ENCODE results near the gene PHLDB2. TPM values are rescaled to one million over a fixed set of nuclear protein-coding genes. Genes with fewer than 3 reads are reported as not detected.

The PHLDB2 gene
- total RNA-seq, 1 donor from 2014 or later, result 59.1 TPM

DNA sequence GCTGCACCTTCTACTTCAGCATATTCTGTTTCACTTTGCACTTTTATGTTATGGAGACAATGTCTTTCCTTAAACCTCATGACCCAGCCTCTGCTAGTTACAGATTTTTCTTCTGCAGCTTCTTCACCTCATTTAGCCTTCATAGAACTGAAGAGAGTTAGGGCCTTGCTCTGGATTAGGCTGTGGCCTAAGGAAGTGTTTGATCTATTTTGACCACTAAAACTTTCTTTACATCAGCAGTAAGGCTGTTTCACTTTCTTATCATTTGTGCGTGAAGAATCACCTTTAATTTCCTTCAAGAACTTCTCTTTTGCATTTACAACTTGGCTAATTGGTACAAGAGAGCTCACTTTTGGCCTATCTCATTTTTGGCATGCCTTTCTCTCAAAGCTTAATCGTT, 40.9 kb downstream of the PHLDB2 start:
- Mint-ChIP-seq H3K9me3 (ENCODE audit: low read depth) (peaks cover 14% of the 10 kb centered on the region), H3K4me3 (ENCODE audit: low read depth) (no peak overlapping the region), H3K27ac (no peak overlapping the region), H3K4me1 (ENCODE audit: low read depth) (peaks cover 6% of the 10 kb centered on the region), H3K27me3 (no peaks in the 10 kb centered on the region), H3K36me3 (ENCODE audit: insufficient read depth) (peaks cover 27% of the 10 kb centered on the region)
- TF ChIP-seq, protein P1, sequence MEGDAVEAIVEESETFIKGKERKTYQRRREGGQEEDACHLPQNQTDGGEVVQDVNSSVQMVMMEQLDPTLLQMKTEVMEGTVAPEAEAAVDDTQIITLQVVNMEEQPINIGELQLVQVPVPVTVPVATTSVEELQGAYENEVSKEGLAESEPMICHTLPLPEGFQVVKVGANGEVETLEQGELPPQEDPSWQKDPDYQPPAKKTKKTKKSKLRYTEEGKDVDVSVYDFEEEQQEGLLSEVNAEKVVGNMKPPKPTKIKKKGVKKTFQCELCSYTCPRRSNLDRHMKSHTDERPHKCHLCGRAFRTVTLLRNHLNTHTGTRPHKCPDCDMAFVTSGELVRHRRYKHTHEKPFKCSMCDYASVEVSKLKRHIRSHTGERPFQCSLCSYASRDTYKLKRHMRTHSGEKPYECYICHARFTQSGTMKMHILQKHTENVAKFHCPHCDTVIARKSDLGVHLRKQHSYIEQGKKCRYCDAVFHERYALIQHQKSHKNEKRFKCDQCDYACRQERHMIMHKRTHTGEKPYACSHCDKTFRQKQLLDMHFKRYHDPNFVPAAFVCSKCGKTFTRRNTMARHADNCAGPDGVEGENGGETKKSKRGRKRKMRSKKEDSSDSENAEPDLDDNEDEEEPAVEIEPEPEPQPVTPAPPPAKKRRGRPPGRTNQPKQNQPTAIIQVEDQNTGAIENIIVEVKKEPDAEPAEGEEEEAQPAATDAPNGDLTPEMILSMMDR (IDR thresholded peaks at IDR 0.05; ENCODE audit: unreplicated experiment), result no peak
- no peak for DNase-seq (ENCODE audit: low spot score, unreplicated experiment)

DNA sequence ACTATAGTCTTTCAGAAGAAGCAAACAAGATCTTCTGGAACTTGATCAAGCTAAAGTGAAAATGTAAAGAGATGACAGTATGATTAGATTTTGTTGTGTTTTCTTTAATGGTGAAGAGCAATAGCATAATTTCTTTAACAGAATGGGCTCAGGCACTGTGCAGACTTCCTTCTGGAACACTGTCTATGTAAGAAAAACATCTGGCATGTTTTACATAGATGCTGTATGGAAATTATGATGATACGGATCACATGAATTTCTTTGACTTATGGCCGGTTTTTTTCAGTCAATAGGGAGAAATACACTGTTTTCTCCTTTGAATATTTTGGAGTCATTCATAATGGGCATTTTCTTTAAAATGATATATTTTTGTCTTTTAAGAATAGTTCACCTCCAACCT, 42.6 kb downstream of the PHLDB2 start:
- peak overlapping the region; percentile 35 for H3K27ac Mint-ChIP-seq
- TF ChIP-seq, protein P1 (IDR thresholded peaks at IDR 0.05; ENCODE audit: unreplicated experiment), result no peak
- H3K36me3 Mint-ChIP-seq (ENCODE audit: insufficient read depth), result peaks cover 28% of the 10 kb centered on the region
- peaks cover 11% of the 10 kb centered on the region for H3K4me1 Mint-ChIP-seq (ENCODE audit: low read depth)
- H3K9me3 Mint-ChIP-seq (ENCODE audit: low read depth), result peaks cover 14% of the 10 kb centered on the region
- no peak overlapping the region for H3K4me3 Mint-ChIP-seq (ENCODE audit: low read depth)
- H3K27me3 Mint-ChIP-seq, result no peaks in the 10 kb centered on the region
- no peak for DNase-seq (ENCODE audit: low spot score, unreplicated experiment)

DNA sequence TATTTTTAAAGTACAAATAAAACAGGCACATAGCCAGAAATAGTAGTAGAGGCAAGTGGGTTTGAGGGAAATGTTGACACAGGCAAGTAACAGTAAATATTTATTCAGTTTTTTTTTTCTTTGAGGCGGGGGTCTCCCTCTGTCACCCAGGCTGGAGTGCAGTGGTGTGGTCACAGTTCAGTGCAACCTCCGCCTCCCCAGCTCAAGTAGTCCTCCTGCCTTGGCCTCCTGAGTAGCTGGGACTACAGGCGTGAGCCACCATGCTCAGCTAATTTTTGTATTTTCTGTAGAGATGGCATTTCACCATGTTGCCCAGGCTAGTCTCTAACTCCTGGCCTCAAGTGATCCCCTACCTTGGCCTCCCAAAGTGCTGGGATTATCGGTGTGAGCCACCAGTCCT, 43.5 kb downstream of the PHLDB2 start:
- H3K36me3 Mint-ChIP-seq (ENCODE audit: insufficient read depth), result peaks cover 25% of the 10 kb centered on the region
- H3K4me3 Mint-ChIP-seq (ENCODE audit: low read depth), result no peak overlapping the region
- H3K27me3 Mint-ChIP-seq, result no peaks in the 10 kb centered on the region
- no peak overlapping the region for H3K27ac Mint-ChIP-seq
- TF ChIP-seq, protein P1 (IDR thresholded peaks at IDR 0.05; ENCODE audit: unreplicated experiment), result no peak
- peaks cover 11% of the 10 kb centered on the region for H3K4me1 Mint-ChIP-seq (ENCODE audit: low read depth)
- DNase-seq (ENCODE audit: low spot score, unreplicated experiment), result no peak
- H3K9me3 Mint-ChIP-seq (ENCODE audit: low read depth), result peaks cover 14% of the 10 kb centered on the region

DNA sequence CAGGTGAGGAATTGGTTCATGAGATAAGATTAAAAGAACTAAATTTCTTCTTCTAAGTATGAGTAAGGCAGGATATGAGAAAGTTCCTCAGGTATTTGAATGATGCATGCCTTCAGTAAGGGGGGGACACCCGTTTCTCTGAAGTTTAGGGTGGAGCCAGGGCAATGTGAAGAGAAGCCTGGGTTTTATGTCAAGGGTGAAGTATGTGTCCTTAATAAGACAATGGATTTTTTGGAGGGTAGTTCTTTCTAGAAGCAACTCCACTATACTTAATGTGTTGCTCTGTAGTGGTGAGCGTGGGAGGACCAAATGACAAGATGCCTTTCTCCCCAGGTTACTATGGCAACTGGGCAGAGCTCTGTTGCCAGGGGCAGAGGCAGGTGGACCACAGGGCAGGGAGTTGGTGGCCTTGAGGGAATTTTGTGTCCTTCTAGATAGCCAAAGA, 44.0 kb downstream of the PHLDB2 start:
- Mint-ChIP-seq H3K27ac (no peak overlapping the region), H3K36me3 (ENCODE audit: insufficient read depth) (peaks cover 23% of the 10 kb centered on the region), H3K27me3 (no peaks in the 10 kb centered on the region), H3K9me3 (ENCODE audit: low read depth) (peaks cover 14% of the 10 kb centered on the region), H3K4me3 (ENCODE audit: low read depth) (no peak overlapping the region), H3K4me1 (ENCODE audit: low read depth) (peaks cover 11% of the 10 kb centered on the region)
- TF ChIP-seq, protein P1 (IDR thresholded peaks at IDR 0.05; ENCODE audit: unreplicated experiment), result no peak
- no peak for DNase-seq (ENCODE audit: low spot score, unreplicated experiment)

DNA sequence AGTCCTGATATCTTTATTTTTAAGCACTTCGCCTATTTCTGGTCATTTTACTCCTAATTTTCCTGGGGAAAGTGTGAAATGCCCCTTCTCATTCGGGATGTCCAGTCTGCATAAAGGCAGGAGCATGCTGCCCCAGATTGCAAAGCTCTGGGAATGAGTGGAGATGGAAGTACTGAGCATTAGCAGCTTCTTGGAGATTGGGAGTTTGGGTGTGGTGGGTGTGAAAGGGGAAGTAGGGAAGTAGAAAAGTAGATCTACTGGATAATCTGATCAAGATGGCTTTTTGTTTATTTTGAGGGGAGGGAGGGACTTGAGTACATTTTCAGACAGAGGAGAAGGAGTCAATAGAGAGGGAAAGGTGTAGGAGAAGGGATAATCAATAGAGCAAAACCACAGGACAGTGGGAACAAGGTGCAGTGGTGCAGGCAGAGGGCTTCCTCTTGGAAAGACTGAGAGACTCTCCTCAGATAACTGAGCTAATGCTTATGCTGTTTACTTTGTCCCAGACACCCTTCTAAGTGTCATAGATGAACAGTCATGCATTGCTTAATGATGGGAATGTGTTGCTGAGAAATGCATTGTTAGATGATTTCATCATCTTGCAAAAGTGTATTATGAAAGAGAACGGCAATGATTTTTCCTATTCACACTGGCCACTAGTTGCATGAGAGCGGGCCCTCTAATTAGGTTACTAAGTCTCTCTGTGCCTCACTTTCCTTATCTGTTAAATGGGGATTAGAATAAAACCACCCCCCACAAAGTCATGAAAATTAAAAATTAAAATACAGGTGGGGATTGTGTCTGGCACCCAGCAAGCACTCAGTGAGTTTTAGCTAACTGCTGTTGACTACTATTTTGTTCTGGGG, 45.5 kb downstream of the PHLDB2 start:
- H3K27me3 Mint-ChIP-seq, result no peaks in the 10 kb centered on the region
- H3K4me3 Mint-ChIP-seq (ENCODE audit: low read depth), result no peak overlapping the region
- peaks cover 11% of the 10 kb centered on the region for H3K4me1 Mint-ChIP-seq (ENCODE audit: low read depth)
- H3K27ac Mint-ChIP-seq, result peak overlapping the region; percentile 57
- peaks cover 12% of the 10 kb centered on the region for H3K36me3 Mint-ChIP-seq (ENCODE audit: insufficient read depth)
- TF ChIP-seq, protein P1 (IDR thresholded peaks at IDR 0.05; ENCODE audit: unreplicated experiment), result no peak
- DNase-seq (ENCODE audit: low spot score, unreplicated experiment), result no peak
- peaks cover 4% of the 10 kb centered on the region for H3K9me3 Mint-ChIP-seq (ENCODE audit: low read depth)

Measured in progenitor cell of endocrine pancreas (in vitro differentiated cells).